Medulla oblongata (tissue), 1 donor: Measurements from ENCODE around the gene NKX2-1.
"Not testable (repeated sequence)": the region's sequence is repeated elsewhere in the genome, so short reads cannot be mapped to it uniquely, and the experiment has no call there.

ENCODE experiments used
- DNase-seq: peaks from one replicate; pipeline ENCODE4 v3.0.0-alpha.2; 2015; ENCODE audit errors: extremely low spot score

NKX2-1 gene

DNA sequence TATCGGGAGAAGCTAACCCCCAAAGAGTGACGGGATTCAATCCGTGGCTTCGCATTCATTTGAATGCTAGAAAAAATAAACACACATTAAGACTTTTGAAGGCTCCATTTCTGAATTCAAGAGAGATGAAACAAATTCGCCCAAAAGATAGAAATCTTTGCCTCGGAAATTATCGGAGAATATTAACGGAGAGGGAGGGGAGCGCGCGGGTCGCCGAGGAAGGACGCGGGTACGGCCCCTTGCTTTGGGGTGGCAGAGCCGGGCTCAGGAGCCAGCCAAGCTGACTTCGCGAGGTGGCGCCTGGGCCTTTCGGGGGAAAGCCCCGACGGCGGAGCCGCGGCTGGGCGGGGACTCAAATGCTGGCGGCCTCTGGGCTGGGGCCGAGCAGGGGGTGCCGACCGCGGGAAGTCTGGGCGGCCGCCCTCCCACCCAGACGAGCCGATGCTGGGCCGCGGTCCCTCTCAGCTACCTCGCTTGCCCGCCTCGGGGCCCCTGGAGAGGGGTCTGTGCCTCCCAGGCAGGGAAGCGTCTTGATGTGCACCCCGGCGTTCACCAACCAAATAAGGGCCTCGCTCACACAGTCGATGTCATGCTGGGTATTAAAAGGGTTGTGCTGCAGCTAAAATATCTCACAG lies 14.7 kb downstream of the NKX2-1 start:
- no peak for DNase-seq

DNA sequence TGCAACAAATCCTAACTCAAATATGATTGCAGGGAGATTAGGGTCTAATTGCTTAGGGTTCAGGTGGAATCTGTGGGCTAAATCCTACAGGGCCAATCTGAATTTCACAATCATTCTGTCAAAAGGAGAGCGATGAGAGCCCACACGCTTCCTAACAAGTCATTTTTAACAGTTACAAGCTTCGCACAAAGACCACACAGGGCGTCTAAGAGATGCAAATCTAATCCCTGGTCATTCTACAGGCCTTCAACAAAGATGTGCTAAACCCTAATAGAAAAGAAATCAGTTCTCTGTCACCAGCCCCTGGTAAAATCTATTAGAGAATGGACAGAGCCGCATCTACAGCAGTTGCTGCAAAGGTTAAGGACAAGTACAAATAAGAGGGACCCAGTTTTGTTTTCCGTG lies 15.3 kb downstream of the NKX2-1 start:
- DNase-seq, result no peak

DNA sequence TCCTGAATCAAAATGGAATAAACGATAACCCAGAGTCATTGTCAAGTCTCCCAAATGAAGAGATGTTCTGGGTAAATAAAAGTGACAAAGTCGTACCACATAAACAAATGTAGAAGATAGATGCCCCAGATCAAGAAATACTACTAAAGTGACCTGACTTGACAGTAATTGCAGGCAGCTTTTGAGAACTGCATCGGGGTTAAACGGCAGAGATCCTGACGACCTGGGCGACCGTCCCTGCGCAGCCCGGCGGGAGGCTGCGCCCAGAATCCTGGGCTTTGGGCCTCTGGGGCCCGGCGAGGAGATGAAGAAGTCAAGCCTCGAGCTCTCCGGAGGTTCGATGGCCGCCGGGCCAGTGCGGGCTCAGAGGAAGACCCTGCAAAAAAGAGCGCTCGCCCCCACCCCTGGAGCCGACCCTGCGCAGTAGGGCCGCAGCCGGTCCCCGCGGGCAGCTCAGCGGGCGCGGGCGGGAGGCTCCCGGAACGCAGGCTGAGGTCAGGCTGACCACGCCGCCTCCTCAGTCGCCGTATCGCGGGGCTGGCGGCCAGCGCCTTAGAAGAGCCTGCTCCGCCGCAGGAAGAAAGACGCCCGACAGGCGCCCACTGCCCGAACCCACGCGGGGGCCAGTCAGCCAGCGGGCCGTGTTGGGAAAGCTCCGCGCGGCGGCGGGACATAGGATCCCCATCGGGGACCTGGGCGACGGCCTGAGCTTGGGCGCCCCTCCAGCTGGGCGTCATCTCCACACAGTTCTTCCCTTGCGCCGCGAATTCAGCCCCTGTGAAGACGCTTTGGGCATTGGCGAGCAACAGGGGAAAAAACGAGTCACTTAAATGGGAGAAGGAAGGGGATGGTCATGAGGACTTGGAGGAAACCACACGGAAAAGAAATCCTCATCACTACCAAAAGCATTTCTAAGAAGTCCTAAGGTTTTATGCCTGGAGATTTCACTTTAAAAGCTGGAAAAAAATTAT lies 16.0 kb downstream of the NKX2-1 start:
- DNase-seq, result no peak

DNA sequence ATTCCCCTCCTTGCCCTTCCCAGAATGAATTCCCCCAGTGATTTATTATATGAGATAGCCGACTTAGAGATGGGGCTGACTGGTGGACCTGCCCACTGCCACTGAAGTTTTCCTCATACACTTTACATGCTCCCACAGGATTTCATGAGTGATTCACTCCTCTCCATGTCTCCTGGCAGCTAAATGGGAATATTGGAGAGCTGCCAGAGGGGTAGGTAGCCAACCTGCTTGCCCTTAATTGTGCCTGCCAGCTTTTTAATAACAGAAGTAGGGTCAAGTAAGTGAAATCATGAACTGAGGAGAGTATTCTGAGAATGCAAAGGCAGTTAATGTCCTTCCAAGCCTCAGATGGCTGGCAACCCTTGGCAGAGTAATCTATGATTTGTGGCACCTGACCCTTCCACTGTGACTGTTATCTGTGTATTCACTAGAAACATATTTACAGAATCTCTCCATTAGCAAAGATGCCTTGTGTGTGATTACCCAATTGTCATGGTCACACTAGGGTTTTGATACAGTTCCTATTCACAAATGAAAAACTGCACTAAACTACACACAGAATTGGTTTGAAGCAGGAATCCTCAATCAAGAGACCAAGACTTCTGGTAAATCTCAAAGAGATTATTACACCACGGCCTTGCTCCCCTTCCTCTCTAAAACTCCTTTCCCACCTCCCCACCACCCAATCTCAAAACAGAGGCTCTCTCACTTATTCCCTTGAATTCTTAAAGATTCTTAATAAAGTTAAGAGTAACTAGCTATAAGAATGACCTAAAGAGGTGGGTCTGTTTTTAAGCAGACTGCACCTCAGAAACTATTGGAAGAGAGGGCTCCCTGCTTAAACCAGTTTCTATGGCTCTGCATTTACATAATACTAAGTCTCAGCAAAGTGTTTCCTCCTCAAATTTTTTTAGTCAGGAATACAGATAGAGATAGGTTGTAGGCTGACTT lies 17.2 kb downstream of the NKX2-1 start:
- no peak for DNase-seq

DNA sequence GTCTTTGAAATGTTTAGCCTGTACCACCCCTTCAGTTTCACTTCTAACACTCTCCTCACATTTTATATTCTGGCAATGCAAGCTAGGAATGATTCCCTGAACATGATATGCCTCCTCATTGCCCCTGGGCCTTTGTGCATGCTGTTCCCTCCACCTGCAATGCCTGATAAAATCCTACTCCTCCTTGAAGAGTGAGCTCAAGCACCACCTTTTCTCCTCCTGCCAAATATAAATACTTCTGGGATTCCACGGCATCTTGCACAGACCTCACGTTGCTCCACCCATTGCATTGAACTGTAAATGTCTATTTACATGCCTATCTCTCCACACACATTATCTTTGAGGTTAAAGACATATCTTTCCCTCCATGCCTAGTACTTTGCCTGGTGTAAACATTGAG lies 21.1 kb downstream of the NKX2-1 start:
- no peak for DNase-seq

DNA sequence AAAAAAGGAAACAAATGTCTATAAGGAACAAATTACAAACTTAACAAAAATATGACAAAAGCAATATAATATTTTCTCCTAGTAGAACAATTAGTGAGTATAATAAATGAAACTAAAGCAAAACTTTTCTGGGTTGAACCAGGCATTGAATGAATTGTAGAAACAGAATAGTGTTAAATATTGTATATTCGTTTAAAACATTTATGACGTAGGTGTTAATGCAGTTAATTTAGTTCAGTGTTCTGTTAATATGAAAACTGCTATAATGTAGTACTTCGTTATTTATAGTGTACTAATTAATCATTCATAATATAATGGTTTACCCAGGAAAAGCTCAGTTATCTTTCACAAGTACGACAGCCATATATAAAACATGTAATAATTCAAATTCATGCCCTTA lies 23.7 kb downstream of the NKX2-1 start:
- DNase-seq, result no peak

DNA sequence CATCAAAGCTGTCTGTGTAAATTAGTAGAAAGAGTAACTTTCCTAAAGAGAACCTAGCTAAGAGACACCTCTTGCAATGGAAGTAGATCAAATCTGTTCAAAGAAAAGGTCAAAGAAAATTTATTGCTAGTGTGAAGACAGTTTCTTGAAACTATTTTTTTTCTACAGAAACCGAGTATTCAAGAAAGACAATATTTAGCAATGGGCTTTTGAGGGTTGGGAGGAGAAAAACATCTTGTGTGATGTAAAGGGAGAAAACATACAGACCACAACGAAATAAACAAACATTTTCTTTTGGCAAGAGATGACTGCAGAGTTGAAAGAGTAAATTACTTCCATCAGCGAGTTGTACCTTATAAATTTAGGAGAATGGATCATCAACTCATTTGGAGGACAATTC lies 24.4 kb downstream of the NKX2-1 start:
- no peak for DNase-seq

DNA sequence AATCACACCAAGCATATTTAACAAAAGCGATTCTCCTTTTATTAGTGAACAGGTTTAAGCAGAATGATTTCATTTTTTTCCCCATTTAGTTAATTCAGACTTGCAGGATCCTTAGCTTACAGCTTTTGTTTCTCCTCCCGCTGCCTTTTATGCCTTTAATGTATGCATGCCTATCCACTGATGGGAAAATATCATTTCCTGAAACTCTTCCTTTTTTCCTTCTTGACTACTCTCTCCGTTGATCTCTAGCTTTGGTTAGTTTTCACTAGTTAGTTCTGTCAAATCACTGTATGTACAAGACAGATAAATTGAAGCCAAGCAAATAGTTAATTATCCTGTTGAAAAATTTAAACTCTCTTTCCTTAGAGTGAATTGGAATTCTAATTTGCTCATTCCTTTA lies 26.3 kb downstream of the NKX2-1 start:
- no peak for DNase-seq

DNA sequence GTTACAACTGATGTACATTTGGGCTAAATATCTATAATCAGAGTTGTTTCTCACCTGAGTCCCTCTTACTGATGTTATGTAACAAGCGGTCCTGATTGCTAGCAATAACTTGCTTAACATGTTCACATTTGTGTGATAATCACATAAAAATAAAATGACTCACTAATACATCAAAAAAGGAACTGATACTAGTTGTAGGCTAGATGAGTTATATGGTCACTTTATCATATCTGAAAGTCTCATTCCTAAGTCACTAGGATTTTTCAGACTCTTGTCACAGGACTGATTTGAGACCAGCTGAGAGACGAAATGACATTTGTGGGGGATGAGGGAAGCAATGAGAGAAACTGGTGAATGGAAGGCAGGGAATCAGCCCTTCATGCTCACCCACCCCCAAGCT lies 34.3 kb downstream of the NKX2-1 start:
- no peak for DNase-seq

DNA sequence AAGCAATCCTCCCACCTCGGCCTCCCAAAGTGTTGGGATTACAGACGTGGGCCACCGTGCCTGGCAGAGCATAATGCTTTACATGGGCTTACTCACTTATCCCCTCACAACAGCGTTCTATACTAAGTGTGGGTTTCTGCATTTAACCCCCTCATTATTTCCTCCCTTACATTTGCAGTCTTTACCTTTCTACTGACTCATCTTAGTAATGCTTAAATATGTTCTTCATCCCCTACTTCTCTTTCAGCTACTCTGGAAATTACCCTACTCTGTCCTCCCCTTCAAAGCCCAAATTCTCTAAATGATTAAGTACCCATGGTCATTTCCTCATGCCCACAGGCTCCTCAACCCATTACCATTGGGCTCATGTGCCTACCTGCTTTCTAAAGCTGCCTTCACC lies 40.7 kb downstream of the NKX2-1 start:
- no peak for DNase-seq

DNA sequence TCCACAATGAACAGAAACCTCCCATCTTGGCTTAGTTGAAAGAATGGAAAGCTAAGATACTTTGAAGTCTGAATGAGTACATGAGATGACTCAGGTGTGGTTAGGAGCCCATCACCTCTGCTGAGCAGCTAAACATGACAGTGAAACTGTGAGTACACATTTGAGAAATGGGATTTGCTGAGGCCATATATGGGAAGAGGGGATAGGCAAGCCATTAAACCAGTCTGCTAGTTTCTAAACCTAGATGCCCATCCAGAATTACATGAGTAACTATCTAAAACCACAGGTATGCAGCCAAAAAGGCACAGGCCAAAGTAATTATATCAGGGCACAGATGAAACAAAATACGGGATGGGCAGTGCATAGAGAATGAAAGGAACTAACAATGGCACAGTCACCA lies 41.2 kb downstream of the NKX2-1 start:
- no peak for DNase-seq

DNA sequence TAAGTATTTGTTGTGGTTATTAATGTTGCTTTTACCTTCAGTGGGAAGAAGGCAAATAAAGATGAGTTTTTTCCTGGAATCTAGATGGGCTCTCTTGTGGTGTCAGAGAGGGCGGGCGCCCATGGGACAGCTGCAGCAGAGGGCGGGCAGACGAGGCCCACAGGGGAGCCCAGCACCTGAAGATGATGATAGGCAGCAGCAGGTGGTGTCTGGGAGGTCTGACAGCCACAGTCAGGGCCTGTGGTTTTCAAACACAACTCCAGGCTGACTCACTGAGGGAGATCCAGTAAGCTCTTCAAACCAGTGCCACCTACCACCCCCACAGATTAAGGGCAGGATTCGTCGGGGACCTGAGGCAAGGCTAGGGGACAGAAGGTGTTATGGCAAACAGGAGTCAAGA lies 42.8 kb downstream of the NKX2-1 start:
- DNase-seq, result no peak

DNA sequence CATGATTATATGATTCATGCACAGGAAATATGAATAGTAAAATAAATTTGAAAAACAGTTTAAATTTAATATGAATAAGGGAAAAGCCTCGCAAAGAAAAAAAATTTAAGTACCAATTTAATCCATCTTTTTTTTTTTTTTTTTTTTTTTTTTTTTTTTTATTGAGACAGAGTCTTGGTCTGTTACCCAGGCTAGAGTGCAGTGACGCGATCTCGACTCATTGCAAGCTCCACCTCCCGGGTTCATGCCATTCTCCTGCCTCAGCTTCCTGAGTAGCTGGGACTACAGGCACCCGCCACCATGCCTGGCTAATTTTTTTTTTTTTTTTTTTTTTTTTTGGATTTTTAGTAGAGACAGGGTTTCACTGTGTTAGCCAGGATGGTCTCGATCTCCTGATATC lies 44.0 kb downstream of the NKX2-1 start:
- DNase-seq, result not testable (repeated sequence)

DNA sequence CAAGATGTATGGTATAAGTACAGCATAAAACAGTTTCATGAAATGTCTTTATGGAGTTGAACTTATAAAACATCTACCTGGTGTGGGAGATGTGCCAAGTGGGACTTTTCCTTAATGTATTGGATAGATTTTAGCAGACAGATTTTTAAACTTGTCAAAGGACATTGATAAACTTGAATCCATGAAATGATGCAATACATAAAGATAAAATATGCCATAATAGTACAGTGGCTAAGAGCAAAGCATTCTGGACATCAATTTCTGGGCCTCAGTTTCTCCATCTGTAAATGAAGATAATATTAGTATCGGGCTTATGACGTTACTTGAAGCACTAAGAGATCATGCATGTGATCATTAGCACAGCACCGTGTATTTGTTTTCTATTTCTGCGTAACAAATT lies 45.4 kb downstream of the NKX2-1 start:
- no peak for DNase-seq

DNA sequence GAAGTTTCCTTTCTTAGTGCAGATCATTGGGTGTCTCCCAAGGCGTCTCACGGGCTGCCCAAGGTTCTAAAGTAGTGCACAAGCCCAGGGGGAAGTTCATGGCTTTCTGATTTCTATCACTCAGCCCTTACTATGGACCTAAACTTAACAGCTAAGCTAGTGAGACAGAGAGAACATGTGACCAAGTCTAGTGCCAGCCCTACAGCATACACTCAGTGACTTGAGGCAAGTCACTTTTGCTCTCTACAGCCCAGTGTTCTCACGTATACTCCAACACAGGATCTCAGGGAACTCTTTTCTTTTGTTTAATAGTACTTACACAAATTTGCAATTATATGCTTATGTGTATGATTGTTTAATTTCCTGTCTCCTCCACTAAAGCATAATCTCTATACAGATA lies 48.6 kb downstream of the NKX2-1 start:
- no peak for DNase-seq

DNA sequence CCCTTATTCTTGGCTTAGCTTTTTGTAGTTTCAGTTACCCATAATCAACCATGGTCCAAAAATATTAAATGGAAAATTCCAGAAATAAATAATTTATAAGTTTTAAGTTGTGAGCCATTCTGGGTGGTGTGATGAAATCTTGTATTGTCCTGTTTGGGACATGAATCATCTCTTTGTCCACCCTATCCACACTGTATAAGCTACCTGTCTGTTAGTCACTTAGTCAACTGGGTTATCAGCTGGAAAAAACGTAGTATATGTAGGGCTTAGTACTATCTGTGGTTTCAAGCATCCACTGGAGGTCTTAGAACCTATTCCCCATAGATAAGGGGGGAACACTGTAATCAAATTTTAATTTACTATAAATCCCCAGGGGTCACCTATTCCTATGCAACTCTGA lies 52.7 kb downstream of the NKX2-1 start:
- DNase-seq, result no peak
